ENCODE data around the gene PTPRN2.
"Not testable (repeated sequence)": the region's sequence is repeated elsewhere in the genome, so short reads cannot be mapped to it uniquely, and the experiment has no call there.

PTPRN2 gene

GRCh38 chr7:157676001-157676400 lies 911.6 kb downstream of the PTPRN2 start:
- DNase-seq (ENCODE audit: low read depth), result no peak

GRCh38 chr7:157675427-157675927 lies 912.1 kb downstream of the PTPRN2 start:
- DNase-seq (ENCODE audit: low read depth), result no peak

- DNase-seq (ENCODE audit: low read depth), result no peak
Observed at GRCh38 chr7:157674715-157675426, 912.8 kb downstream of the PTPRN2 start.

GRCh38 chr7:157674027-157674714 lies 913.5 kb downstream of the PTPRN2 start:
- DNase-seq (ENCODE audit: low read depth), result no peak

- DNase-seq (ENCODE audit: low read depth), result no peak
Observed at GRCh38 chr7:157673573-157673972, 914.0 kb downstream of the PTPRN2 start.

GRCh38 chr7:157671358-157672255 lies 916.0 kb downstream of the PTPRN2 start:
- no peak for DNase-seq (ENCODE audit: low read depth)

- no peak for DNase-seq (ENCODE audit: low read depth)
Observed at GRCh38 chr7:157670490-157671357, 916.9 kb downstream of the PTPRN2 start.

- no peak for DNase-seq (ENCODE audit: low read depth)
Observed at GRCh38 chr7:157669768-157670351, 917.8 kb downstream of the PTPRN2 start.

GRCh38 chr7:157668884-157669767 lies 918.5 kb downstream of the PTPRN2 start:
- DNase-seq (ENCODE audit: low read depth), result no peak

GRCh38 chr7:157668221-157668883 lies 919.3 kb downstream of the PTPRN2 start:
- DNase-seq (ENCODE audit: low read depth), result no peak

GRCh38 chr7:157667731-157668130 lies 919.9 kb downstream of the PTPRN2 start:
- no peak for DNase-seq (ENCODE audit: low read depth)

GRCh38 chr7:157667261-157667660 lies 920.4 kb downstream of the PTPRN2 start:
- no peak for DNase-seq (ENCODE audit: low read depth)

GRCh38 chr7:157666530-157667040 lies 921.0 kb downstream of the PTPRN2 start:
- DNase-seq (ENCODE audit: low read depth), result no peak

GRCh38 chr7:157665634-157665988 lies 922.0 kb downstream of the PTPRN2 start:
- not testable (repeated sequence) for DNase-seq (ENCODE audit: low read depth)

- no peak for DNase-seq (ENCODE audit: low read depth)
Observed at GRCh38 chr7:157664871-157665633, 922.6 kb downstream of the PTPRN2 start.

GRCh38 chr7:157664034-157664433 lies 923.6 kb downstream of the PTPRN2 start:
- no peak for DNase-seq (ENCODE audit: low read depth)

GRCh38 chr7:157662981-157663716 lies 924.5 kb downstream of the PTPRN2 start:
- no peak for DNase-seq (ENCODE audit: low read depth)

All from stimulated activated CD4-positive, alpha-beta T cell treated with anti-CD3 and anti-CD28 coated beads, Interleukin-2, amount 100 ng/mL, for 4 hours (primary cell).